Endodermal cell (in vitro differentiated cells): ENCODE results near the gene ABR. TPM values are rescaled to one million over a fixed set of nuclear protein-coding genes. Genes with fewer than 3 reads are reported as not detected.

Experiments used
- DNase-seq: peaks from one replicate; pipeline ENCODE4 v3.0.0-alpha.2; 2017
- H3K27ac ChIP-seq: 2 replicates; pipeline ENCODE4 v1.5.1; 2013; ENCODE audit warnings: mild to moderate bottlenecking, low read depth, low read length, moderate library complexity
- H3K27me3 ChIP-seq: 2 replicates; pipeline ENCODE4 v1.6.1; 2013; ENCODE audit warnings: mild to moderate bottlenecking, low read length, moderate library complexity; ENCODE audit not compliant: insufficient read depth, control insufficient read depth, poor library complexity, severe bottlenecking
- H3K36me3 ChIP-seq: 2 replicates; pipeline ENCODE4 v1.7.0; 2013; ENCODE audit warnings: mild to moderate bottlenecking, low read length, moderate library complexity; ENCODE audit not compliant: control insufficient read depth, insufficient read depth
- H3K4me1 ChIP-seq: one replicate; pipeline ENCODE4 v1.7.0; 2013; ENCODE audit warnings: low read length; ENCODE audit not compliant: control insufficient read depth, insufficient read depth
- H3K4me3 ChIP-seq: 2 replicates; pipeline ENCODE4 v1.5.1; 2013; ENCODE audit warnings: mild to moderate bottlenecking, low read length, moderate library complexity
- H3K9ac ChIP-seq: 2 replicates; pipeline ENCODE4 v1.6.1; 2013; ENCODE audit warnings: mild to moderate bottlenecking, low read length, moderate library complexity; ENCODE audit not compliant: poor library complexity, severe bottlenecking; ENCODE audit errors: extremely low read depth
- H3K9me3 ChIP-seq: 2 replicates; pipeline ENCODE4 v1.6.1; 2013; ENCODE audit warnings: mild to moderate bottlenecking, low read length, moderate library complexity; ENCODE audit not compliant: control insufficient read depth
- H3K27ac Mint-ChIP-seq: 2 replicates; pipeline ENCODE4 v1.8.0; 2020; ENCODE audit warnings: mixed read lengths
- H3K27me3 Mint-ChIP-seq: 2 replicates; pipeline ENCODE4 v1.8.0; 2021; ENCODE audit warnings: mild to moderate bottlenecking, mixed read lengths; ENCODE audit not compliant: insufficient read depth
- H3K36me3 Mint-ChIP-seq: 2 replicates; pipeline ENCODE4 v1.8.0; 2020; ENCODE audit warnings: low read depth, mixed read lengths
- H3K4me1 Mint-ChIP-seq: 2 replicates; pipeline ENCODE4 v1.8.0; 2020; ENCODE audit warnings: mixed read lengths
- H3K4me3 Mint-ChIP-seq: 2 replicates; pipeline ENCODE4 v1.8.0; 2020; ENCODE audit warnings: mild to moderate bottlenecking, moderate library complexity, mixed read lengths
- H3K9me3 Mint-ChIP-seq: 2 replicates; pipeline ENCODE4 v1.8.0; 2020; ENCODE audit warnings: mild to moderate bottlenecking, mixed read lengths
- WGBS, 2 experiments: methylation state at CpG; one replicate each; pipeline versions ENCODE4 v1.1.5 to v1.1.7; 2013; ENCODE audit warnings: missing lambda C conversion rate in 2 of 2, mixed read lengths in 1 of 2; ENCODE audit not compliant: insufficient coverage in 1 of 2, insufficient read length in 1 of 2; 5-methylcytosine and 5-hydroxymethylcytosine counted together
- total RNA-seq, 2 donors: library from RNA; stranded (reverse); fragmentation: NEBNext Ultra II Directional in 1 of 2; extraction: Animal tissue kit (Norgen Biotek cat#: 25700) in 1 of 2; gene quantifications; 2 replicates in 1 of 2; 3 replicates in 1 of 2; pipeline ENCODE4 v1.2.1, GENCODE V29; 2021
- TF ChIP-seq, protein P1 (sequence below): fragments of 200-600 bp; sonication (generic); conservative IDR thresholded peaks from 2 replicates; pipeline ENCODE4 v1.5.0; 2021; ENCODE audit warnings: antibody characterized with exemption, mild to moderate bottlenecking

ABR gene
- total RNA-seq, 2 donors from 2014 or later: 51.1 to 58.7 TPM

DNA sequence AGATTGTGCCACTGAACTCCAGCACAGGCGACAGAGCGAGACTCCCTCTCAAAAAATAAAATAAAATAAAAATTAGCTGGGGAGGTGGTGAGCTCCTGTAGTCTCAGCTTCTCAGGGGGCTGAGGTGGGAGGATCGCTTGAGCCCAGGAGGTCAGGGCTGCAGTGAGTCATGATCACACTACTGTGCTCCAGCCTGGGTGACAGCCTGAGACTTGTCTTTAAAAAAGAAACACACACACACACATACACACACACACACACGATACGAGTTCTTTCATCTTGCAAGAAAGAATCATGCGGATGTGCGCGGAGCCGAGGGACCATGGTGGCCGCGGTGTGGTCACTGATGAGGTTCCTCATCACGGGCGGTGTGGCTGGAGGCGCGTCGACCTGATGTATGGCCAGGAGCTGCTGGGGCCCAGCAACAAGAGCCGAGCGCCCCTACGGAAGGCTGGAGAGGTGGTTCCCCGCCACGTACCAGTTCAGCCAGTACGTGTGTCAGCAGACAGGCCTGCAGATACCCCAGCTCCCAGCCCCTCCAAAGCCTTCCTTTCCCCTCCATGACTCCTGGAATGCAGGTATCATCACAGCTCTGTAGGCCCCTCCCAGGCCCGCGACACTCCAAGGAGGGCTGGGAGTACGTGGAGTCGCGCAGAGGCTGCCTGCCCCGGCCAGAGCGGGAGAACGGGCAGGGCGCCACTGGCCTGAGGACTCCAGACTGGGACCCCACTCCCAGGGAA is 220.9 kb downstream of the ABR start:
- Histone ChIP-seq H3K4me3 (no peak overlapping the region), H3K9me3 (no peaks in the 10 kb centered on the region), H3K4me1 (no peaks in the 10 kb centered on the region), H3K27me3 (no peaks in the 10 kb centered on the region), H3K36me3 (peaks cover 73% of the 10 kb centered on the region), H3K9ac (no peak overlapping the region), H3K27ac (no peak overlapping the region)
- Mint-ChIP-seq H3K27me3 (no peaks in the 10 kb centered on the region), H3K36me3 (peaks cover 50% of the 10 kb centered on the region), H3K4me3 (no peak overlapping the region), H3K27ac (no peak overlapping the region), H3K9me3 (no peaks in the 10 kb centered on the region), H3K4me1 (peaks cover 14% of the 10 kb centered on the region)
- TF ChIP-seq, protein P1, sequence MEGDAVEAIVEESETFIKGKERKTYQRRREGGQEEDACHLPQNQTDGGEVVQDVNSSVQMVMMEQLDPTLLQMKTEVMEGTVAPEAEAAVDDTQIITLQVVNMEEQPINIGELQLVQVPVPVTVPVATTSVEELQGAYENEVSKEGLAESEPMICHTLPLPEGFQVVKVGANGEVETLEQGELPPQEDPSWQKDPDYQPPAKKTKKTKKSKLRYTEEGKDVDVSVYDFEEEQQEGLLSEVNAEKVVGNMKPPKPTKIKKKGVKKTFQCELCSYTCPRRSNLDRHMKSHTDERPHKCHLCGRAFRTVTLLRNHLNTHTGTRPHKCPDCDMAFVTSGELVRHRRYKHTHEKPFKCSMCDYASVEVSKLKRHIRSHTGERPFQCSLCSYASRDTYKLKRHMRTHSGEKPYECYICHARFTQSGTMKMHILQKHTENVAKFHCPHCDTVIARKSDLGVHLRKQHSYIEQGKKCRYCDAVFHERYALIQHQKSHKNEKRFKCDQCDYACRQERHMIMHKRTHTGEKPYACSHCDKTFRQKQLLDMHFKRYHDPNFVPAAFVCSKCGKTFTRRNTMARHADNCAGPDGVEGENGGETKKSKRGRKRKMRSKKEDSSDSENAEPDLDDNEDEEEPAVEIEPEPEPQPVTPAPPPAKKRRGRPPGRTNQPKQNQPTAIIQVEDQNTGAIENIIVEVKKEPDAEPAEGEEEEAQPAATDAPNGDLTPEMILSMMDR: no peak
- peak; percentile 73 for DNase-seq
- WGBS, 2 experiments: 91 to 98% methylated on average over 10 to 30 of the region's 31 CpGs

- H3K4me3 Mint-ChIP-seq: no peak overlapping the region
Measured at GRCh38 chr17:957856-958421, 221.8 kb downstream of the ABR start.

DNA sequence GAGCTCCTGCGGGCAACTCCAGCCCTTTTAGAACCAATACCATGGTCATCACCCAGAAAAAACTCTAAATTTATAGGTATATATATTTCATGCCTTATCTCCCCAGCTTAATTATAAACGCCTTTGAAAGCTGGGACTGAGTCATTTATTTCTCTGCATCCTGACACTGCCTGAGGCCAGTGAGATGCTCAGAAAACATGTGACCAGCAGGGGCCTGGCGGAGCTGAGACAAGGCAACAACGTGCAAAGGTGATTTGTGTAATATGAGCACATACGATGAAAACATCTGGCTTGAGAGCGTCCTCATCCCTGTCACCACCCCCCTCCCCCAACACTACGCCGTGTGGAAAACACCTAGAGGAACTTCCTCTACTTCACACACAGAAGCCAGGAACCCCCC is 222.9 kb downstream of the ABR start:
- Histone ChIP-seq H3K27me3 (no peaks in the 10 kb centered on the region), H3K4me1 (no peaks in the 10 kb centered on the region), H3K36me3 (peaks cover 66% of the 10 kb centered on the region), H3K27ac (no peak overlapping the region), H3K9me3 (no peaks in the 10 kb centered on the region), H3K9ac (no peak overlapping the region), H3K4me3 (no peak overlapping the region)
- peak; percentile 50 for DNase-seq
- peaks cover 49% of the 10 kb centered on the region for H3K36me3 Mint-ChIP-seq
- 86 to 100% methylated on average over 4 to 8 of the region's 8 CpGs for WGBS, 2 experiments
- no peaks in the 10 kb centered on the region for H3K27me3 Mint-ChIP-seq
- peaks cover 10% of the 10 kb centered on the region for H3K4me1 Mint-ChIP-seq
- H3K27ac Mint-ChIP-seq: peak overlapping the region; percentile 64
- H3K4me3 Mint-ChIP-seq: no peak overlapping the region
- TF ChIP-seq, protein P1: no peak
- H3K9me3 Mint-ChIP-seq: no peaks in the 10 kb centered on the region

More at GRCh38 chr17:957856-958421, 221.8 kb downstream of the ABR start:
- H3K27me3 Mint-ChIP-seq: no peaks in the 10 kb centered on the region
- 93 to 96% methylated on average over 20 of the region's 20 CpGs for WGBS, 2 experiments
- peak overlapping the region; percentile 86 for H3K27ac Mint-ChIP-seq
- Histone ChIP-seq H3K4me1 (no peaks in the 10 kb centered on the region), H3K27me3 (no peaks in the 10 kb centered on the region), H3K27ac (no peak overlapping the region), H3K4me3 (no peak overlapping the region), H3K36me3 (peaks cover 71% of the 10 kb centered on the region), H3K9ac (no peak overlapping the region), H3K9me3 (no peaks in the 10 kb centered on the region)
- DNase-seq: no peak
- H3K36me3 Mint-ChIP-seq: peaks cover 51% of the 10 kb centered on the region
- H3K9me3 Mint-ChIP-seq: no peaks in the 10 kb centered on the region
- H3K4me1 Mint-ChIP-seq: peaks cover 13% of the 10 kb centered on the region
- TF ChIP-seq, protein P1: no peak
